ENCODE data around the gene ZMPSTE24. TPM values are rescaled to one million over a fixed set of nuclear protein-coding genes. Genes with fewer than 3 reads are reported as not detected.

ZMPSTE24 gene
- total RNA-seq, 2 donors from 2014 or later, result 48.3 to 87.9 TPM

GRCh38 chr1:40241362-40241761 is 16.7 kb upstream of the ZMPSTE24 start:
- Histone ChIP-seq H3K27ac (no peak overlapping the region), H3K4me3 (no peak overlapping the region), H3K4me1 (ENCODE audit: control insufficient read depth in 1 of 2, low read depth in 2 of 2) (peaks cover 0 to 18% of the 10 kb centered on the region in 2 donors), H3K9me3 (no peaks in the 10 kb centered on the region), H3K36me3 (peaks cover 15% of the 10 kb centered on the region), H3K27me3 (replicated peaks; ENCODE audit: insufficient read depth) (no peaks in the 10 kb centered on the region)
- DNase-seq (ENCODE audit: low spot score) (no peak), ATAC-seq (ENCODE audit: insufficient number of reproducible peaks, low FRiP score, low read depth) (no peak)
- no peak for TF ChIP-seq CTCF (IDR thresholded peaks at IDR 0.05)

- Histone ChIP-seq H3K27ac (peak overlapping the region; percentile 34), H3K27me3 (replicated peaks; ENCODE audit: insufficient read depth) (no peaks in the 10 kb centered on the region)
- no peak for TF ChIP-seq CTCF (IDR thresholded peaks at IDR 0.05)
Observed at GRCh38 chr1:40243351-40243750, 14.7 kb upstream of the ZMPSTE24 start.

GRCh38 chr1:40244138-40244744 is 13.8 kb upstream of the ZMPSTE24 start:
- Histone ChIP-seq H3K27ac (no peak overlapping the region), H3K4me3 (no peak overlapping the region), H3K36me3 (no peaks in the 10 kb centered on the region), H3K9me3 (no peaks in the 10 kb centered on the region), H3K4me1 (ENCODE audit: control insufficient read depth in 1 of 2, low read depth in 2 of 2) (peaks cover 0 to 18% of the 10 kb centered on the region in 2 donors), H3K27me3 (replicated peaks; ENCODE audit: insufficient read depth) (no peaks in the 10 kb centered on the region)
- ATAC-seq (ENCODE audit: insufficient number of reproducible peaks, low FRiP score, low read depth) (no peak), DNase-seq (ENCODE audit: low spot score) (no peak)
- TF ChIP-seq CTCF (IDR thresholded peaks at IDR 0.05), result no peak

More at GRCh38 chr1:40243351-40243750, 14.7 kb upstream of the ZMPSTE24 start:
- Histone ChIP-seq H3K9me3 (no peaks in the 10 kb centered on the region), H3K4me3 (no peak overlapping the region), H3K4me1 (ENCODE audit: control insufficient read depth in 1 of 2, low read depth in 2 of 2) (peaks cover 0 to 18% of the 10 kb centered on the region in 2 donors), H3K36me3 (no peaks in the 10 kb centered on the region)
- DNase-seq (ENCODE audit: low spot score), result no peak
- no peak for ATAC-seq (ENCODE audit: insufficient number of reproducible peaks, low FRiP score, low read depth)

- H3K36me3 ChIP-seq, result no peaks in the 10 kb centered on the region
- H3K27ac ChIP-seq, result no peak overlapping the region
- no peak for TF ChIP-seq CTCF (IDR thresholded peaks at IDR 0.05)
- peaks cover 0 to 18% of the 10 kb centered on the region in 2 donors for H3K4me1 ChIP-seq (ENCODE audit: control insufficient read depth in 1 of 2, low read depth in 2 of 2)
- H3K9me3 ChIP-seq, result no peaks in the 10 kb centered on the region
- H3K27me3 ChIP-seq (replicated peaks; ENCODE audit: insufficient read depth), result no peaks in the 10 kb centered on the region
- no peak for DNase-seq (ENCODE audit: low spot score)
- no peak for ATAC-seq (ENCODE audit: insufficient number of reproducible peaks, low FRiP score, low read depth)
- H3K4me3 ChIP-seq, result no peak overlapping the region
Observed at GRCh38 chr1:40245686-40246085, 12.3 kb upstream of the ZMPSTE24 start.

GRCh38 chr1:40247655-40248054 is 10.4 kb upstream of the ZMPSTE24 start, which contains the start of gene TMCO2:
Gene TMCO2, plus strand, starts transcription at chr1:40247937. Its CDS starts 57 bp downstream, at chr1:40247994.
- Histone ChIP-seq H3K27ac (no peak within 1 kb of the TSS), H3K4me1 (ENCODE audit: control insufficient read depth in 1 of 2, low read depth in 2 of 2) (peaks cover 0 to 18% of the 10 kb centered on the region in 2 donors), H3K27me3 (replicated peaks; ENCODE audit: insufficient read depth) (no peaks in the 10 kb centered on the region), H3K36me3 (no peaks in the 10 kb centered on the region), H3K4me3 (no peak within 1 kb of the TSS), H3K9me3 (no peaks in the 10 kb centered on the region)
- TF ChIP-seq CTCF (IDR thresholded peaks at IDR 0.05), result no peak
- no peak for DNase-seq (ENCODE audit: low spot score)
- ATAC-seq (ENCODE audit: insufficient number of reproducible peaks, low FRiP score, low read depth), result no peak

Measured in thoracic aorta (tissue), 2 donors.